ENCODE data around the gene MAPK4.

DNA sequence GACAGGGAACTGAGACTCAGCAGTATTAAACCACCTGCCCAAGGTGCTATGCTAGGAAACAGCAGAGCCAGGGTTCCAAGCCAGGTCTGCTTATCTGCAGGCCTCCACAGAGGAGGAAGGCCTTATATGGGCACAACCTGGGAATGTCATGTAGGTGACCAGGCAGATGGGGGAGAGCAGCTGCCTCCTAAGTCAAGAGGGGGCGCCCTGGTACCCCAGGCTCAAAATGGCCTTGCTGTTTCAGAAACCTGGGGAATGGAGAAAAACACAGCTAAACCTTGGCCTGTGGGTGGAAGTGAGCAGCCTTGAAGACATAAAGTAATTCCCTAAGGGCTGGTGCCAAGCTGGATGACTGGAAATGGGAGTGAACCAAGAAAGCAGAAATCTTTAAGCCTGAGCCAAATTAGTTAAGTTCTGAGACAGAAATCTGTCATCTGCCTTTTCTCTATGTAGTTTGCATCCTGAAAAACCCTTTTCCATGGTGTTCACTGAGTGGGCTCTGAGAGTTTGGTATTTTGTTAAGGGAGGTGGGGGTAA is 79.1 kb downstream of the MAPK4 start:
- no peak for TF ChIP-seq POLR2A (IDR thresholded peaks at IDR 0.05; ENCODE audit: low read depth, low read length)
- TF ChIP-seq POLR2AphosphoS5 (IDR thresholded peaks at IDR 0.05; ENCODE audit: low read depth, low read length) = no peak

All from GM12892 (cell line).